H9 (cell line): ENCODE data around the gene JPH2. TPM values are rescaled to one million over a fixed set of nuclear protein-coding genes. Genes with fewer than 3 reads are reported as not detected.

Experiments
- DNase-seq: peaks from one replicate; pipeline ENCODE4 v3.0.0-alpha.2; 2017
- H2AFZ ChIP-seq: one replicate; pipeline ENCODE4 v1.6.1; 2013; ENCODE audit warnings: mild to moderate bottlenecking, low read length, control low read depth, moderate library complexity
- H2AK5ac ChIP-seq: 2 replicates; pipeline ENCODE4 v1.6.1; 2013; ENCODE audit warnings: low read length, control low read depth, mixed read lengths; ENCODE audit not compliant: insufficient read length
- H2BK120ac ChIP-seq: one replicate; pipeline ENCODE4 v1.6.1; 2013; ENCODE audit warnings: low read depth, mild to moderate bottlenecking, low read length, control low read depth, inconsistent platforms; ENCODE audit not compliant: poor library complexity, severe bottlenecking
- H2BK12ac ChIP-seq: 2 replicates; pipeline ENCODE4 v1.6.1; 2013; ENCODE audit warnings: low read length, control low read depth, mixed read lengths, low read depth; ENCODE audit not compliant: insufficient read length
- H2BK15ac ChIP-seq: 2 replicates; pipeline ENCODE4 v1.6.1; 2013; ENCODE audit warnings: low read depth, low read length, control low read depth
- H2BK20ac ChIP-seq: one replicate; pipeline ENCODE4 v1.6.1; 2013; ENCODE audit warnings: low read depth, mild to moderate bottlenecking, low read length, control low read depth, inconsistent platforms; ENCODE audit not compliant: poor library complexity, severe bottlenecking
- H2BK5ac ChIP-seq: 2 replicates; pipeline ENCODE4 v1.6.1; 2013; ENCODE audit warnings: low read length, control low read depth, mixed read lengths; ENCODE audit not compliant: insufficient read length
- H3K14ac ChIP-seq: 2 replicates; pipeline ENCODE4 v1.6.1; 2013; ENCODE audit warnings: low read length, control low read depth; ENCODE audit not compliant: insufficient read depth
- H3K18ac ChIP-seq: 2 replicates; pipeline ENCODE4 v1.6.1; 2013; ENCODE audit warnings: low read depth, mild to moderate bottlenecking, mixed read lengths, low read length, control low read depth; ENCODE audit not compliant: insufficient read length
- H3K23ac ChIP-seq: 2 replicates; pipeline ENCODE4 v1.6.1; 2013; ENCODE audit warnings: low read length, control low read depth, mixed read lengths, low read depth; ENCODE audit not compliant: insufficient read length
- H3K23me2 ChIP-seq: 2 replicates; pipeline ENCODE4 v1.6.1; 2013; ENCODE audit warnings: low read depth, mild to moderate bottlenecking, mixed read lengths, low read length, control low read depth; ENCODE audit not compliant: insufficient read length, poor library complexity, severe bottlenecking
- H3K27ac ChIP-seq: 2 replicates; pipeline ENCODE4 v1.5.1; 2013; ENCODE audit warnings: low read length, control low read depth, mixed read lengths, low read depth; ENCODE audit not compliant: insufficient read length
- H3K27me3 ChIP-seq: 2 replicates; pipeline ENCODE4 v1.6.1; 2013; ENCODE audit warnings: low read length, control low read depth, inconsistent platforms; ENCODE audit not compliant: insufficient read depth
- H3K4ac ChIP-seq: 2 replicates; pipeline ENCODE4 v1.6.1; 2013; ENCODE audit warnings: low read depth, mild to moderate bottlenecking, control low read depth, inconsistent platforms, low read length, moderate library complexity
- H3K4me1 ChIP-seq: 2 replicates; pipeline ENCODE4 v1.6.1; 2013; ENCODE audit warnings: low read length, control low read depth, inconsistent platforms; ENCODE audit not compliant: insufficient read depth
- H3K4me2 ChIP-seq: 2 replicates; pipeline ENCODE4 v1.6.1; 2013; ENCODE audit warnings: low read length, control low read depth, mixed read lengths; ENCODE audit not compliant: insufficient read length, insufficient read depth
- H3K56ac ChIP-seq: 2 replicates; pipeline ENCODE4 v1.6.1; 2013; ENCODE audit warnings: low read depth, mild to moderate bottlenecking, mixed read lengths, low read length, control low read depth; ENCODE audit not compliant: insufficient read length
- H3K79me1 ChIP-seq: 2 replicates; pipeline ENCODE4 v1.6.1; 2013; ENCODE audit warnings: low read depth, mild to moderate bottlenecking, moderate library complexity, low read length, control low read depth, inconsistent platforms; ENCODE audit not compliant: insufficient read depth, poor library complexity, severe bottlenecking
- H3K79me2 ChIP-seq: 2 replicates; pipeline ENCODE4 v1.6.1; 2013; ENCODE audit warnings: low read length, control low read depth, inconsistent platforms; ENCODE audit not compliant: insufficient read depth
- H3K9ac ChIP-seq: 2 replicates; pipeline ENCODE4 v1.6.1; 2013; ENCODE audit warnings: low read length, control low read depth, mixed read lengths; ENCODE audit not compliant: insufficient read length; ENCODE audit errors: extremely low read depth
- H3K9me3 ChIP-seq: one replicate; pipeline ENCODE4 v1.6.1; 2013; ENCODE audit warnings: low read depth, low read length, inconsistent platforms; ENCODE audit not compliant: control insufficient read depth
- H3T11ph ChIP-seq: one replicate; pipeline ENCODE4 v1.6.1; 2013; ENCODE audit warnings: mild to moderate bottlenecking, low read length, control low read depth, inconsistent platforms
- H4K20me1 ChIP-seq: one replicate; pipeline ENCODE4 v1.6.1; 2013; ENCODE audit not compliant: control insufficient read depth, insufficient read length, insufficient read depth
- H4K5ac ChIP-seq: 2 replicates; pipeline ENCODE4 v1.6.1; 2013; ENCODE audit warnings: low read depth, mild to moderate bottlenecking, mixed read lengths, low read length, control low read depth; ENCODE audit not compliant: insufficient read length
- H4K8ac ChIP-seq: replicated peaks from 2 replicates; pipeline ENCODE4 v1.6.1; 2013; ENCODE audit warnings: low read length, control low read depth, mixed read lengths, low read depth; ENCODE audit not compliant: insufficient read length
- H4K91ac ChIP-seq: 2 replicates; pipeline ENCODE4 v1.6.1; 2013; ENCODE audit warnings: low read depth, mild to moderate bottlenecking, moderate library complexity, mixed read lengths, low read length, control low read depth; ENCODE audit not compliant: insufficient read length
- H3K27ac Mint-ChIP-seq, 3 experiments: 2 replicates in 2 of 3; 3 replicates in 1 of 3; pipeline ENCODE4 v1.8.0; 2020 to 2021; ENCODE audit warnings: mixed read lengths in 3 of 3, mild to moderate bottlenecking in 1 of 3, moderate library complexity in 1 of 3
- H3K27me3 Mint-ChIP-seq: 2 replicates; pipeline ENCODE4 v1.8.0; 2021; ENCODE audit warnings: low read depth, mild to moderate bottlenecking, moderate library complexity, mixed read lengths
- H3K36me3 Mint-ChIP-seq, 3 experiments: 2 replicates in 2 of 3; 3 replicates in 1 of 3; pipeline ENCODE4 v1.8.0; 2020 to 2021; ENCODE audit warnings: low read depth in 3 of 3, mixed read lengths in 3 of 3; ENCODE audit not compliant: insufficient read depth in 1 of 3
- H3K4me1 Mint-ChIP-seq, 2 experiments: 2 replicates each; pipeline ENCODE4 v1.8.0; 2020; ENCODE audit warnings: mixed read lengths in 2 of 2
- H3K4me3 Mint-ChIP-seq, 2 experiments: 2 replicates in 1 of 2; 3 replicates in 1 of 2; pipeline ENCODE4 v1.8.0; 2020 to 2021; ENCODE audit warnings: mild to moderate bottlenecking in 2 of 2, mixed read lengths in 2 of 2, moderate library complexity in 1 of 2
- H3K9me3 Mint-ChIP-seq, 2 experiments: 2 replicates in 1 of 2; 3 replicates in 1 of 2; pipeline ENCODE4 v1.8.0; 2020; ENCODE audit warnings: mild to moderate bottlenecking in 2 of 2, mixed read lengths in 2 of 2, moderate library complexity in 1 of 2
- WGBS: extraction: QIAGEN DNeasy Blood & Tissue Kit; methylation state at CpG from one replicate; pipeline ENCODE4 v1.1.7; 2013; ENCODE audit warnings: missing lambda C conversion rate, low lambda C conversion rate, mixed read lengths; ENCODE audit not compliant: insufficient read length; ENCODE audit errors: extremely low coverage; 5-methylcytosine and 5-hydroxymethylcytosine counted together
- total RNA-seq: library from RNA; stranded (reverse); gene quantifications from 2 replicates; pipeline ENCODE4 v1.2.1, GENCODE V29; 2021
- TF ChIP-seq, protein P1 (sequence below): fragments of 200-600 bp; sonication (generic); conservative IDR thresholded peaks from 3 replicates; pipeline ENCODE4 v1.8.0; 2021; ENCODE audit warnings: antibody characterized with exemption, mild to moderate bottlenecking

JPH2 gene
- total RNA-seq, 1 experiment from 2014 or later, result 0.31 TPM

DNA sequence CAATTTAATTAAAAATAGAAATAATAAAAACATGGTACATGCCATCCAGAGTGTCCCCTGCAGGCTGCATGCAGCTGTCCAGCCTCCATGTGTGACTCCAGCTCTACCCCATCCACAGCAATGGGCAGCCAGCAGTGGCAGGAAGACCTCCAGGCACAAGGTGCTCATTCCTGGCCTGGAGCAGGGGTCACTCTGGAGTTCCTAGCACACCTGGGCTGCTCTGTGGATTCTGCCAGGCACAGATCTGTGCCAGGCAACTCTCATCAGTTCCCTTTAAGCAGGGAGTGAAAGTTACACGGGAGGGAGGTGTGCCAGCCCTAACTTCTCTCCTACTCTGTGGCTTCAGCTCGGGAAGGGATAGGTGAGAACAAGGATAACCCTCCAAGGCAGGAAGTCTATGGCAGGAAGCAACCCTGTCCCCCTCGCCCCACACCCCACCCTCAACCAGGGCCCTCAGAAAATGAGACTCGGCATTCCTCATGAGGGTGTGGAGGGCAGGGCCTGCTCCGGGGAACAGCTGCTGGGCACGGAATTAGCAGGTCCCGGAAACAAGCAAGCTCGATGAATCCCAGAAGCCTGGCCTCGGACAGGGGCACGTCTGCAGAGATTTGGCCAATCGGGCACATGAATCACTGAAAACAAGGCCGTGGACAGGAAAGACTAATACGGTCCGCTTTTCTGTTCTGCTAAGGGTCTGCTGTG, 10.0 kb downstream of the JPH2 start:
- H2BK20ac ChIP-seq, result no peak overlapping the region
- no peak overlapping the region for H3K27ac ChIP-seq
- H3K23ac ChIP-seq, result no peak overlapping the region
- no peak overlapping the region for H3K4me2 ChIP-seq
- H2AFZ ChIP-seq, result no peak overlapping the region
- no peaks in the 10 kb centered on the region for H3K79me1 ChIP-seq
- no peak overlapping the region for H3K18ac ChIP-seq
- no peaks in the 10 kb centered on the region for H3K23me2 ChIP-seq
- no peak overlapping the region for H2BK120ac ChIP-seq
- no peak overlapping the region for H3K56ac ChIP-seq
- no peak overlapping the region for H2BK15ac ChIP-seq
- no peaks in the 10 kb centered on the region for H3K79me2 ChIP-seq
- no peaks in the 10 kb centered on the region for H4K20me1 ChIP-seq
- no peak overlapping the region for H4K8ac ChIP-seq
- no peaks in the 10 kb centered on the region for H3K27me3 ChIP-seq
- TF ChIP-seq, protein P1, sequence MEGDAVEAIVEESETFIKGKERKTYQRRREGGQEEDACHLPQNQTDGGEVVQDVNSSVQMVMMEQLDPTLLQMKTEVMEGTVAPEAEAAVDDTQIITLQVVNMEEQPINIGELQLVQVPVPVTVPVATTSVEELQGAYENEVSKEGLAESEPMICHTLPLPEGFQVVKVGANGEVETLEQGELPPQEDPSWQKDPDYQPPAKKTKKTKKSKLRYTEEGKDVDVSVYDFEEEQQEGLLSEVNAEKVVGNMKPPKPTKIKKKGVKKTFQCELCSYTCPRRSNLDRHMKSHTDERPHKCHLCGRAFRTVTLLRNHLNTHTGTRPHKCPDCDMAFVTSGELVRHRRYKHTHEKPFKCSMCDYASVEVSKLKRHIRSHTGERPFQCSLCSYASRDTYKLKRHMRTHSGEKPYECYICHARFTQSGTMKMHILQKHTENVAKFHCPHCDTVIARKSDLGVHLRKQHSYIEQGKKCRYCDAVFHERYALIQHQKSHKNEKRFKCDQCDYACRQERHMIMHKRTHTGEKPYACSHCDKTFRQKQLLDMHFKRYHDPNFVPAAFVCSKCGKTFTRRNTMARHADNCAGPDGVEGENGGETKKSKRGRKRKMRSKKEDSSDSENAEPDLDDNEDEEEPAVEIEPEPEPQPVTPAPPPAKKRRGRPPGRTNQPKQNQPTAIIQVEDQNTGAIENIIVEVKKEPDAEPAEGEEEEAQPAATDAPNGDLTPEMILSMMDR, result no peak
- H2BK5ac ChIP-seq, result no peak overlapping the region
- H3K27ac Mint-ChIP-seq, result no peak overlapping the region
- H3K4me3 Mint-ChIP-seq, result no peak overlapping the region
- H3K4ac ChIP-seq, result no peak overlapping the region
- no peak overlapping the region for H4K5ac ChIP-seq
- no peaks in the 10 kb centered on the region for H3K27me3 Mint-ChIP-seq
- H3T11ph ChIP-seq, result no peak overlapping the region
- no peak overlapping the region for H3K9ac ChIP-seq
- no peak overlapping the region for H2BK12ac ChIP-seq
- WGBS, result no CpG with 5 or more reads among the region's 14 CpGs
- H3K14ac ChIP-seq, result no peak overlapping the region
- peaks cover 13 to 16% of the 10 kb centered on the region in 2 experiments for H3K4me1 Mint-ChIP-seq
- H3K9me3 Mint-ChIP-seq, result no peaks in the 10 kb centered on the region
- H3K36me3 Mint-ChIP-seq, result no peaks in the 10 kb centered on the region
- H3K4me1 ChIP-seq, result peaks cover 5% of the 10 kb centered on the region; the same call in 1 of the 2 replicates
- DNase-seq, result no peak
- no peaks in the 10 kb centered on the region for H3K9me3 ChIP-seq
- no peak overlapping the region for H2AK5ac ChIP-seq
- H4K91ac ChIP-seq, result no peak overlapping the region
